ENCODE results near the gene NUDCD3.

NUDCD3 gene

DNA sequence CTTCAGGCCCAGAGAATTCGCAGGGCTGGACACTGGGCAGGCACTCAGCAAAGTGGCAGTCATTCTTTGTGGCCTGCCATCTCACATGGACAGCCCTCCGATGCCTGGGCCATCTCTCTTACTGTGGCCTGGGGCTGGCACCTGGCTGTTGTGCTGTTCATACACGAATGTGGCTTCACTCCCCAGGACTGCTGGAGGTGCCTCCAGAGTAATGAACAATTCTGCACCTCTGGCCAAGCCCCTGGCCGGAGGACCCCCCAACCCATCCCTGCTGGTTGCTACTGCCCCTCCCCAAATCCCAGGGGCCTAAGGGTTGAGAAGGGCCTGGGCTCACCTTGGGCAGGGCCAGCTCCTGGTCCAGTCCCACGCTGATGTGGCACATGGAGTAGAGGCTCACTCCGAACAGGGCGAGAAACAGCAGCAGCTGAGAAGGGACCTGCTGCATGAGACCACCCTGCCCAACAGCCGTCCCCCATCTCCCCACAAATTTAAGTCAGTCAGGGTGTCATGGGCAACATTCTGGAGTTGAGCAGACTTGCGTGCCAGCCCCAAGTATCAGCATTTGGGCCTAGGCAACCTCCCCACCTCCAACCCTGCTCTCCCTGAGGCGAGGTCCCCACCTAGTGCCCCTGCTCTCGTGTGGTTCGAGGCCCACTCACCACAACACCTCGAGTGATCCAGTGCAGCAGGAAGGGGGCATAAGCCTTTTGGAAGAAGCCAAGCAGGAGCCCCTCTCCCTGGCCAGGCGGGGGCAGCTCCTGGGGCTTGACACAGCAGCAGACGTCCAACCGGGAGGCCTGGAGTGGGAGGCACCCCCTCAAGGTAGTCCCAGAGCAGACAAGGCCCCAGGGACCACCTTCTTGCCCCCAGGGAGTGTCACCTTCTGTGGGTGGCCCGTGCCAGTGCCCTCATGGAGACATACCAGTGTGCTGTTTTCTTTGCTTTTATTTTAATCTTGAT is 41.2 kb upstream of the NUDCD3 start:
- no peaks in the 10 kb centered on the region for H3K27me3 ChIP-seq (ENCODE audit: control insufficient read depth, insufficient read depth, low read length)
- H3K9ac ChIP-seq (ENCODE audit: low read length): no peak overlapping the region
- no peaks in the 10 kb centered on the region for H3K36me3 ChIP-seq (ENCODE audit: control insufficient read depth, insufficient read depth, low read length)
- H3K9me3 ChIP-seq (ENCODE audit: control insufficient read depth, low read length): no peaks in the 10 kb centered on the region
- peaks cover 11% of the 10 kb centered on the region for H3K4me1 ChIP-seq (ENCODE audit: control insufficient read depth, insufficient read depth, low read length)
- no peak overlapping the region for H3K4me3 ChIP-seq (ENCODE audit: low read length)

DNA sequence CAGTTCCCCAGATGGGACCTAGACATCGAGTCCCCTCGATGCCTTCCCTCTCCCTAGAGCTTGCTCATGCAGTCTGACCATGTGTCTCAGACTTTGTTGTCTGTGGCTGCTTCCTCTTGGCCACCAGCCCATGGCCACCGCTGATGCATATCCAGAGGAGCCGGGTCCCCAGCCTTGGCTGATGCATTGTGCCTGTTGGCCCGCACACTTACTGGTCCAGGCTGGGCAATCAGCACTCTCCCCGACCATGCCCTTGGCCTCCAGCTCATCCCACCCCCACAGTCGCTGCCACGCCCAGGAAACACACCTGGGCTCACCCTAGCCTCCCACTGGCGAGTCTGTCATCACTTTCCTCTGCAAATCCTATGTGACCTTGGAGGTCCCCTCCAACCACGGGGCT is 40.5 kb upstream of the NUDCD3 start:
- no peaks in the 10 kb centered on the region for H3K9me3 ChIP-seq (ENCODE audit: control insufficient read depth, low read length)
- peaks cover 11% of the 10 kb centered on the region for H3K4me1 ChIP-seq (ENCODE audit: control insufficient read depth, insufficient read depth, low read length)
- no peak overlapping the region for H3K9ac ChIP-seq (ENCODE audit: low read length)
- H3K36me3 ChIP-seq (ENCODE audit: control insufficient read depth, insufficient read depth, low read length): no peaks in the 10 kb centered on the region
- H3K27me3 ChIP-seq (ENCODE audit: control insufficient read depth, insufficient read depth, low read length): no peaks in the 10 kb centered on the region
- no peak overlapping the region for H3K4me3 ChIP-seq (ENCODE audit: low read length)

DNA sequence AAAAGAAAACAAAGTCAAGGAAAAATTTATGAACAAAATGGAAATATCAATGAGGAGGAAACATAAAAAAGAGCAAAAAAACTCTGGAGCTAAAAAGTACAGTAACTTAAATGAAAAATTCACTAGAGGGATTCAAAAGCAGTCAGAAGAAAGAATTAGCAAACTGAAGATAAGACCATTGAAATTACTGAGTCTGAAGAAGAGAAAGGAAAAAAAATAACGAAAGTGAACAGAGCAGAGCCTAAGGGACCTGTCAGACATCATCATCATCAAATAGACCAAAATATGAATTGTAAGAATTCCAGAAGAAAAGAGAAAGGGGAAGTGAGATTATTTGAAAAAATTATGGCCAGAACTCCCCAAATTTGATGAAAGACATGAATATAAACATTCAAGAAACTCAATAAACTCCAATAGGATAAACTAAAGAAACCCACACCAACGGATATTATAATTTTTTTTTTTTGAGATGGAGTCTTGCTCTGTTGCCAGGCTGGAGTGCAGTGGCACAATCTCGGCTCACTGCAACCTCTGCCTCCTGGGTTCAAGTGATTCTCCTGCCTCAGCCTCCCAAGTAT is 34.4 kb upstream of the NUDCD3 start:
- H3K4me3 ChIP-seq (ENCODE audit: low read length): no peak overlapping the region
- H3K27me3 ChIP-seq (ENCODE audit: control insufficient read depth, insufficient read depth, low read length): no peaks in the 10 kb centered on the region
- H3K9ac ChIP-seq (ENCODE audit: low read length): no peak overlapping the region
- no peaks in the 10 kb centered on the region for H3K36me3 ChIP-seq (ENCODE audit: control insufficient read depth, insufficient read depth, low read length)
- H3K4me1 ChIP-seq (ENCODE audit: control insufficient read depth, insufficient read depth, low read length): no peaks in the 10 kb centered on the region
- no peaks in the 10 kb centered on the region for H3K9me3 ChIP-seq (ENCODE audit: control insufficient read depth, low read length)

DNA sequence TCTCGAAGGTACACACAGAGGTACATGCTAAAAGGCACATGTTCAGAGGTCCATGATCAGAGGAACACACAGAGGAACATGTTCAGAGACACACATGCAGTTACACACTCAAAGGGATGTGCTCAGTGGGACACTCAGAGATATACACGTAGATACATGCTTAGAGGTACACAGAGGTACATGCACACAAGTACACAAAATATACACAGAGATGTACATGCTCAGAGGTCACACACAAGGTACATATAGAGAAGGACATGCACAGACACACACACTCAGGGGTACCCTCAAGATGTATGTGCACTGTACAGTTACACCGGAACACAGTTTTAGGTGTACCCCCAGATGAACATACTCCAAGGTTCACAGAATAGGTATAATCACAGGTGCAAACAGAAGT is 31.9 kb upstream of the NUDCD3 start:
- Histone ChIP-seq H3K9me3 (ENCODE audit: control insufficient read depth, low read length) (no peaks in the 10 kb centered on the region), H3K4me3 (ENCODE audit: low read length) (no peak overlapping the region), H3K4me1 (ENCODE audit: control insufficient read depth, insufficient read depth, low read length) (no peaks in the 10 kb centered on the region), H3K27me3 (ENCODE audit: control insufficient read depth, insufficient read depth, low read length) (no peaks in the 10 kb centered on the region), H3K9ac (ENCODE audit: low read length) (no peak overlapping the region), H3K36me3 (ENCODE audit: control insufficient read depth, insufficient read depth, low read length) (no peaks in the 10 kb centered on the region)

DNA sequence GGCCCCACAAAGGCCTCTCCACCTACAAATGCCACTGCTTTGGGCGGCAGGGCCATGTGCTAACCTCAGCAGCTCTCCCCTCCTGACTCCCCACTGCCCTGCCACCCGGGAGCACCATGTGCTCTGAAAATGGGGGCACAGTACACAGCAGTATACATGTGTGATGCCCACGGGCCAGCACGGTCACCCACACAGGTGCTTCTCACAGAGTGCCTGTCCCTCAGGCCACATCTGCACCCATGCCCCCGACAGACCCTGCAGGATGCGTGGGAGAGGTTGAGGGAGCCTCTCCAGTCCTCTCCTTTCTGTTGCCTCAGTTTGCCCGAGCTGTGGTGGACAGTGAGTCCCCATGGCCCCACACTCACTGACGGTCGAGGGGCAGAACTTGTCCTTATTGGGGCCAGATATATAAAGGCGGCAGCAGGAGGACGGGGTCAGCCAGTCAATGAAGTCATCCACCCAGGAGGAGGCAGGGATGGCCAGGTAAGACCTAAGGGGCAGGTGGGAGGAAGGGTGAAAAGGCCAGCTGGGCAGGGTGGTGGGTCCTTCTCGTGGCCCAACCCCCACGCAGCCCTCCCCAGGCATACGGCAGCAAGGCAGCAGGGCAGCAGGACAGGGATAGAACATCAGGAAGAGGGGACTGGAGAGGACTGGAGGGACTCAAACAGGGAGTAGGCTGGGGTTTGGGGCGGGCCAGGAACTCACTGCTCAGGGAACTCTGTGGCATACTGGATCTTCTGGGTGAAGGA is 31.1 kb upstream of the NUDCD3 start:
- H3K36me3 ChIP-seq (ENCODE audit: control insufficient read depth, insufficient read depth, low read length): no peaks in the 10 kb centered on the region
- no peaks in the 10 kb centered on the region for H3K4me1 ChIP-seq (ENCODE audit: control insufficient read depth, insufficient read depth, low read length)
- no peaks in the 10 kb centered on the region for H3K9me3 ChIP-seq (ENCODE audit: control insufficient read depth, low read length)
- no peak overlapping the region for H3K4me3 ChIP-seq (ENCODE audit: low read length)
- no peak overlapping the region for H3K9ac ChIP-seq (ENCODE audit: low read length)
- no peaks in the 10 kb centered on the region for H3K27me3 ChIP-seq (ENCODE audit: control insufficient read depth, insufficient read depth, low read length)

DNA sequence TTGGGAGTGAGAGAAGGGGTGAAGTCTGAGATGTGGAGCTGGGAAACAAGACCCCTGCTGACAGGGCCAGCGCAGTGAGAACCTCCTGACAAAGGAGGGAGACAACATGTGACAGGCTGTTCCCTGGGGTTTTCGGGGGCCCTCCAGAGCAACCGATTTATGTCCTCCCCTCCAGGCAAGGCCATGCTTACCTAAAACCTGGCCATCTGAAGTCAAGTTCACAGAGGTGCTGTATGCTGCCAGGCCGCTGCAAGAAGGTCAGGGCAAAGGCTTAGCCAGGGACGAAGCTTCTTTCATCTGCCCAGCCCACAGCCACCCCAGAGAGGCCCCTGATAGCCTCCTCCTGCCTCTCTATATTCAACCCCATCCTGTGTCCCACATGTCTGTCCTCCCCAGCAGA is 30.1 kb upstream of the NUDCD3 start:
- no peaks in the 10 kb centered on the region for H3K27me3 ChIP-seq (ENCODE audit: control insufficient read depth, insufficient read depth, low read length)
- no peaks in the 10 kb centered on the region for H3K9me3 ChIP-seq (ENCODE audit: control insufficient read depth, low read length)
- H3K36me3 ChIP-seq (ENCODE audit: control insufficient read depth, insufficient read depth, low read length): no peaks in the 10 kb centered on the region
- H3K4me1 ChIP-seq (ENCODE audit: control insufficient read depth, insufficient read depth, low read length): no peaks in the 10 kb centered on the region
- H3K9ac ChIP-seq (ENCODE audit: low read length): no peak overlapping the region
- H3K4me3 ChIP-seq (ENCODE audit: low read length): no peak overlapping the region

DNA sequence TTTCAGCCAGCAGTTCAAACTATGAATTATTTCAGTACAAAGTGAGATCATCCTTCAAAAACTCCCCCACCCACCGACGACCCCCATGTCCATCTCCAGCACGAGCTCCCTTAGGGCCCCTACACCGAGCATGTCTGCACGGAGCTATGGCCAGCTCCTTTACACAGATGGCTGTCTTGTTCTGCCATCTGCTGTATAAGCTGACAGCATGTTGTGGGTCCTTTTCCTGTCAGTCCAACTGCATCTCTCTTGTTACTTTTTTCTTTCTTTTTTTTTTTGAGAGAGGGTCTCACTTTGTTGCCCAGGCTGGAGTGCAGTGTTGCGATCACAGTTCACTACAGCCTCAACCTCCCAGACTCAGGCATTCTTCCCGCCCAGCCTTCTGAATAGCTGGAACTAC is 29.1 kb upstream of the NUDCD3 start:
- H3K4me3 ChIP-seq (ENCODE audit: low read length): no peak overlapping the region
- no peaks in the 10 kb centered on the region for H3K27me3 ChIP-seq (ENCODE audit: control insufficient read depth, insufficient read depth, low read length)
- no peaks in the 10 kb centered on the region for H3K9me3 ChIP-seq (ENCODE audit: control insufficient read depth, low read length)
- no peak overlapping the region for H3K9ac ChIP-seq (ENCODE audit: low read length)
- no peaks in the 10 kb centered on the region for H3K36me3 ChIP-seq (ENCODE audit: control insufficient read depth, insufficient read depth, low read length)
- no peaks in the 10 kb centered on the region for H3K4me1 ChIP-seq (ENCODE audit: control insufficient read depth, insufficient read depth, low read length)

DNA sequence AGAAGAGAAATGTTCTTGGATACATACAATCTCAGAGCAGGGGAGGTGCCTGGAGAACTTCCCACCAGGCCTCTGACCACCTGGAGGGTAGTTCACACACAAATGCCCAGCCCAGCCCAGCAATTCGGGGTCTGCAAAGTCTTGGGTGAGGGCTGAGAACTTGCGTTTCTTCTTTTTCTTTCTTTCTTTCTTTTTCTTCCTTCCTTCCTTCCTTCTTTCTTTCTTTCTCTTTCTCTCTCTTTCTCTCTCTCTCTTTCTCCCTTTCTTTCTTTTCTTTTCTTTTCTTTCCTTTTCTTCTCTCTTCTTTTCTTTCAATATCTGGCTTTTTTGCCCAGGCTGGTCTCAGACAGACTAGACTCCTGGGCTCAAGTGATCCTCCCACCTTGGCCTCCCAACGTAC is 28.3 kb upstream of the NUDCD3 start:
- Histone ChIP-seq H3K27me3 (ENCODE audit: control insufficient read depth, insufficient read depth, low read length) (no peaks in the 10 kb centered on the region), H3K4me1 (ENCODE audit: control insufficient read depth, insufficient read depth, low read length) (no peaks in the 10 kb centered on the region), H3K36me3 (ENCODE audit: control insufficient read depth, insufficient read depth, low read length) (no peaks in the 10 kb centered on the region), H3K4me3 (ENCODE audit: low read length) (no peak overlapping the region), H3K9me3 (ENCODE audit: control insufficient read depth, low read length) (no peaks in the 10 kb centered on the region), H3K9ac (ENCODE audit: low read length) (no peak overlapping the region)

DNA sequence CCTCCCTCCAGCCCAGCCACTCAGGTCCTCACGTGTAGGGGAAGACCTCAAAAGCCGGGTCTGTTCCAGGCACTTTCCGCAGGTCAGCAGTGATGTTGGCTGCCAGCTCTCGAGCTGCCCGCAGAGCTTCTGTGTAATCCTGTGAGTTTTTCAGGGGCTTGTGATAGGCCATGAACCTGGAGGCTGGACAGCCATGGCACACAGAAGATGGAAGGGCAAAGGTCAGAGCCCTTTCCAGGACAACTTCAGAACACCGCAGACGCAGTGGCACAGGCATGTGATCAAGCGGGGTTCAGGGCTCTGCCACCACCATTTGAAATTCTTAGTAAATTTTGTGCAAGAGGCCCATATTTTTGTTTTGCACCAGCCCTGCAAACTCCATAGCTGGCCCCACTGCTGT is 26.7 kb upstream of the NUDCD3 start:
- H3K9ac ChIP-seq (ENCODE audit: low read length): no peak overlapping the region

DNA sequence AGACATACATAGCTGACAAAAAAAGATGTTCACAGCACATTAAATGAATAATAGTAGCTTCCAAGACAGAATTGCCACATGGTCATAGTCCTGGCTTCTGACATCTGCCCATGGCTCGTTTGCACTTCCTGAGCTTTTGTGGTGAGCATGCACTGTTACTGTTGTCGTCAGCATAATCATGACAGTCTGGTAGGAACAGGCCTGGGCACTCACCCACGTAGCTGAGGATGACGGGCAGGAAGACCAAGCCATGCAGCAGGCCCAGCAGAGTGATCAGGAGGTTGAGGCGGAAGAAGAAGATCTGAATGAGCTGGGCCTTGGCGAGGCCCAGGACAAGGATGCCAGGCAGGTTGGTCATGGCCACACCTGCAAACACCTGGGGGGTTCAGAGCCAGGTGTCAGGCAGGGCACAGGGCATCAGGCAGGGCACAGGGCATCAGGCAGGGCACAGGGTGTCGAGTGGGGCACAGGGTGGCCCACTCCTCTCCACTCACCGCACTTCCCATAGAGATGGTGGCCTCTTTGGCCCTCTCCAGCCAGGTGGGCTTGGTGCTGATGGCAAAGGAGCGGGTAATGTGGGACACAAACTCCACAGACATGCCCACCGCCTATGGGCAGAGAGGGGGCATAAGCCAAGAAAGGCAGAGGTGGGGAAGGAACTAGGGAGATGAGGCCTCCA is 25.3 kb upstream of the NUDCD3 start:
- no peaks in the 10 kb centered on the region for H3K4me1 ChIP-seq (ENCODE audit: control insufficient read depth, insufficient read depth, low read length)
- no peaks in the 10 kb centered on the region for H3K9me3 ChIP-seq (ENCODE audit: control insufficient read depth, low read length)

More for the DNA sequence above, 26.7 kb upstream of the NUDCD3 start:
- H3K9me3 ChIP-seq (ENCODE audit: control insufficient read depth, low read length): no peaks in the 10 kb centered on the region
- no peaks in the 10 kb centered on the region for H3K27me3 ChIP-seq (ENCODE audit: control insufficient read depth, insufficient read depth, low read length)
- no peaks in the 10 kb centered on the region for H3K36me3 ChIP-seq (ENCODE audit: control insufficient read depth, insufficient read depth, low read length)
- H3K4me1 ChIP-seq (ENCODE audit: control insufficient read depth, insufficient read depth, low read length): no peaks in the 10 kb centered on the region
- no peak overlapping the region for H3K4me3 ChIP-seq (ENCODE audit: low read length)

DNA sequence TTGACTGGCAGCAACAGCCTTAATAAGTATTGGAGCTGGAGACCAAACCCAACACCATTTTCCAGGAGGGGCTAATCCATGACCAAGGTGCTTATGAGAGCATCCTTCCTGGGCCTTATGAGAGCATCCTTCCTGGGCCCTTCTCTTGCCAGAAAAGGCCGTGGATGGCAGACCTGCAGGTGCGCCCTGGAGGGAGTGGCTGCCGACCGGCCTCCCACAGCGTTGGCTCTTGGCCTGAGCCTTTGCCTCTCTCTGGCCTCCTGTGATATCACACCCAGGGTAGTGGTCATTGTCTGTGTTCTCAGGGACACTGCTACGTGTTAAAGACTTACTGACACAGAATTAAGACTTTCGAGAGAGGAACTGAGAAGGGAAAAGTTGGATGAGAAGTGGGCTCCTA is 22.3 kb upstream of the NUDCD3 start:
- Histone ChIP-seq H3K4me1 (ENCODE audit: control insufficient read depth, insufficient read depth, low read length) (no peaks in the 10 kb centered on the region), H3K27me3 (ENCODE audit: control insufficient read depth, insufficient read depth, low read length) (no peaks in the 10 kb centered on the region), H3K9me3 (ENCODE audit: control insufficient read depth, low read length) (no peaks in the 10 kb centered on the region), H3K9ac (ENCODE audit: low read length) (no peak overlapping the region), H3K4me3 (ENCODE audit: low read length) (no peak overlapping the region), H3K36me3 (ENCODE audit: control insufficient read depth, insufficient read depth, low read length) (no peaks in the 10 kb centered on the region)

More for the DNA sequence above, 25.3 kb upstream of the NUDCD3 start:
- Histone ChIP-seq H3K27me3 (ENCODE audit: control insufficient read depth, insufficient read depth, low read length) (no peaks in the 10 kb centered on the region), H3K9ac (ENCODE audit: low read length) (no peak overlapping the region), H3K36me3 (ENCODE audit: control insufficient read depth, insufficient read depth, low read length) (no peaks in the 10 kb centered on the region), H3K4me3 (ENCODE audit: low read length) (no peak overlapping the region)

Data from mucosa of stomach (tissue), 1 donor.